ENCODE results near the gene ACSF2. TPM values are rescaled to one million over a fixed set of nuclear protein-coding genes. Genes with fewer than 3 reads are reported as not detected.

The ACSF2 gene
- total and polyA plus RNA-seq, 2 of the 13 experiments (the other 11 are each of a cell fraction or from before 2014, with no cell fraction given) = 87.3 to 109 TPM

DNA sequence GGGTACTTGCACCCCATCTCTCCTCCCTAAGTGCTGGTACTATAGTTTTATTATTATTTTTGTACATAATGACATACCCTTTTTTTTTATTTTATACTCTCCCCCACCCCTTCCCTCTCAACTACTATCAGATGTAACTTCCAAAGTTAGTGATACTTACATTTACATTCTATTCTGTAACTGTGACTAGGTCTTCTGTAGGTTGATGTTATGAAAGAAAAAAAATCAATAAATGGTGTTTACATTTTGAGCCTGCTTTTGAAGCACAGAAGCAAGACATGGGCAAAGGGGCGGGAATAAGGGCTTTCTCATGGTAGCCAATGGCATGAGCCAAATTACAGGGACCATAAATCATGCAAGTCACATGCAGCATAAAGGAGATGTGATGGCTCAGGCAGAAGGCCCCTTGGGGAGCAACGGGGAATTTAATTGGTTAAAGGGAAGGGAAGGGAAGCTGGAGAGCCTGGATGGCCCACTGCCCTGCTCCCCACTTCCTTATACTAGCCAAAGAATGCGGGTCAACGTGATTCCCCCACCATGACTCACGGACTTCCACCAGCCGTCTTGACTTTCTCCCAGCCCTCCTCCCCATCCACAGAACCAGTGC lies 2.4 kb upstream of the ACSF2 start (continued):
- TF ChIP-seq, protein P1, sequence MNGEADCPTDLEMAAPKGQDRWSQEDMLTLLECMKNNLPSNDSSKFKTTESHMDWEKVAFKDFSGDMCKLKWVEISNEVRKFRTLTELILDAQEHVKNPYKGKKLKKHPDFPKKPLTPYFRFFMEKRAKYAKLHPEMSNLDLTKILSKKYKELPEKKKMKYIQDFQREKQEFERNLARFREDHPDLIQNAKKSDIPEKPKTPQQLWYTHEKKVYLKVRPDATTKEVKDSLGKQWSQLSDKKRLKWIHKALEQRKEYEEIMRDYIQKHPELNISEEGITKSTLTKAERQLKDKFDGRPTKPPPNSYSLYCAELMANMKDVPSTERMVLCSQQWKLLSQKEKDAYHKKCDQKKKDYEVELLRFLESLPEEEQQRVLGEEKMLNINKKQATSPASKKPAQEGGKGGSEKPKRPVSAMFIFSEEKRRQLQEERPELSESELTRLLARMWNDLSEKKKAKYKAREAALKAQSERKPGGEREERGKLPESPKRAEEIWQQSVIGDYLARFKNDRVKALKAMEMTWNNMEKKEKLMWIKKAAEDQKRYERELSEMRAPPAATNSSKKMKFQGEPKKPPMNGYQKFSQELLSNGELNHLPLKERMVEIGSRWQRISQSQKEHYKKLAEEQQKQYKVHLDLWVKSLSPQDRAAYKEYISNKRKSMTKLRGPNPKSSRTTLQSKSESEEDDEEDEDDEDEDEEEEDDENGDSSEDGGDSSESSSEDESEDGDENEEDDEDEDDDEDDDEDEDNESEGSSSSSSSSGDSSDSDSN (CRISPR knock-in tag; IDR thresholded peaks at IDR 0.05) = no peak
- TF ChIP-seq, protein P2, sequence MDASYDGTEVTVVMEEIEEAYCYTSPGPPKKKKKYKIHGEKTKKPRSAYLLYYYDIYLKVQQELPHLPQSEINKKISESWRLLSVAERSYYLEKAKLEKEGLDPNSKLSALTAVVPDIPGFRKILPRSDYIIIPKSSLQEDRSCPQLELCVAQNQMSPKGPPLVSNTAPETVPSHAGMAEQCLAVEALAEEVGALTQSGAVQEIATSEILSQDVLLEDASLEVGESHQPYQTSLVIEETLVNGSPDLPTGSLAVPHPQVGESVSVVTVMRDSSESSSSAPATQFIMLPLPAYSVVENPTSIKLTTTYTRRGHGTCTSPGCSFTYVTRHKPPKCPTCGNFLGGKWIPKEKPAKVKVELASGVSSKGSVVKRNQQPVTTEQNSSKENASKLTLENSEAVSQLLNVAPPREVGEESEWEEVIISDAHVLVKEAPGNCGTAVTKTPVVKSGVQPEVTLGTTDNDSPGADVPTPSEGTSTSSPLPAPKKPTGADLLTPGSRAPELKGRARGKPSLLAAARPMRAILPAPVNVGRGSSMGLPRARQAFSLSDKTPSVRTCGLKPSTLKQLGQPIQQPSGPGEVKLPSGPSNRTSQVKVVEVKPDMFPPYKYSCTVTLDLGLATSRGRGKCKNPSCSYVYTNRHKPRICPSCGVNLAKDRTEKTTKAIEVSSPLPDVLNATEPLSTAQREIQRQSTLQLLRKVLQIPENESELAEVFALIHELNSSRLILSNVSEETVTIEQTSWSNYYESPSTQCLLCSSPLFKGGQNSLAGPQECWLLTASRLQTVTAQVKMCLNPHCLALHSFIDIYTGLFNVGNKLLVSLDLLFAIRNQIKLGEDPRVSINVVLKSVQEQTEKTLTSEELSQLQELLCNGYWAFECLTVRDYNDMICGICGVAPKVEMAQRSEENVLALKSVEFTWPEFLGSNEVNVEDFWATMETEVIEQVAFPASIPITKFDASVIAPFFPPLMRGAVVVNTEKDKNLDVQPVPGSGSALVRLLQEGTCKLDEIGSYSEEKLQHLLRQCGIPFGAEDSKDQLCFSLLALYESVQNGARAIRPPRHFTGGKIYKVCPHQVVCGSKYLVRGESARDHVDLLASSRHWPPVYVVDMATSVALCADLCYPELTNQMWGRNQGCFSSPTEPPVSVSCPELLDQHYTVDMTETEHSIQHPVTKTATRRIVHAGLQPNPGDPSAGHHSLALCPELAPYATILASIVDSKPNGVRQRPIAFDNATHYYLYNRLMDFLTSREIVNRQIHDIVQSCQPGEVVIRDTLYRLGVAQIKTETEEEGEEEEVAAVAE (CRISPR knock-in tag; IDR thresholded peaks at IDR 0.05; ENCODE audit: borderline replicate concordance) = peak; percentile 91
- TF ChIP-seq RAD21 (CRISPR knock-in tag; IDR thresholded peaks at IDR 0.05) (no peak), ZNF777 (CRISPR knock-in tag; IDR thresholded peaks at IDR 0.05) (no peak), SOX13 (IDR thresholded peaks at IDR 0.05) (peak; percentile 60; the same call in 1 of the 2 replicates), SOX13 (CRISPR knock-in tag; conservative IDR thresholded peaks at IDR 0.05 in 1 of 2, IDR thresholded peaks at IDR 0.05 in 1 of 2) (peak; percentile 90; a peak in 2 of 4 replicates), ZNF746 (CRISPR knock-in tag; IDR thresholded peaks at IDR 0.05) (no peak), HNF4A (CRISPR knock-in tag; IDR thresholded peaks at IDR 0.05) (peak; percentile 62), ZNF326 (CRISPR knock-in tag; IDR thresholded peaks at IDR 0.05; ENCODE audit: borderline replicate concordance) (no peak), PRMT3 (CRISPR knock-in tag; IDR thresholded peaks at IDR 0.05; ENCODE audit: borderline replicate concordance, low read depth) (no peak), ZNF556 (CRISPR knock-in tag; IDR thresholded peaks at IDR 0.05; ENCODE audit: borderline replicate concordance) (peak; percentile 71; the same call in 1 of the 2 replicates), ZNF292 (CRISPR knock-in tag; IDR thresholded peaks at IDR 0.05; ENCODE audit: borderline replicate concordance, low read depth) (peak; percentile 67; the same call in 1 of the 2 replicates), ZC3H4 (CRISPR knock-in tag; IDR thresholded peaks at IDR 0.05; ENCODE audit: borderline replicate concordance) (no peak), TBX3 (IDR thresholded peaks at IDR 0.05; ENCODE audit: borderline replicate concordance) (peak; percentile 32; the same call in 1 of the 2 replicates), REL (CRISPR knock-in tag; conservative IDR thresholded peaks at IDR 0.05) (no peak)
- TF ChIP-seq, protein P3, sequence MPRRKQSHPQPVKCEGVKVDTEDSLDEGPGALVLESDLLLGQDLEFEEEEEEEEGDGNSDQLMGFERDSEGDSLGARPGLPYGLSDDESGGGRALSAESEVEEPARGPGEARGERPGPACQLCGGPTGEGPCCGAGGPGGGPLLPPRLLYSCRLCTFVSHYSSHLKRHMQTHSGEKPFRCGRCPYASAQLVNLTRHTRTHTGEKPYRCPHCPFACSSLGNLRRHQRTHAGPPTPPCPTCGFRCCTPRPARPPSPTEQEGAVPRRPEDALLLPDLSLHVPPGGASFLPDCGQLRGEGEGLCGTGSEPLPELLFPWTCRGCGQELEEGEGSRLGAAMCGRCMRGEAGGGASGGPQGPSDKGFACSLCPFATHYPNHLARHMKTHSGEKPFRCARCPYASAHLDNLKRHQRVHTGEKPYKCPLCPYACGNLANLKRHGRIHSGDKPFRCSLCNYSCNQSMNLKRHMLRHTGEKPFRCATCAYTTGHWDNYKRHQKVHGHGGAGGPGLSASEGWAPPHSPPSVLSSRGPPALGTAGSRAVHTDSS (CRISPR knock-in tag; conservative IDR thresholded peaks at IDR 0.05) = no peak
- TF ChIP-seq, protein P4, sequence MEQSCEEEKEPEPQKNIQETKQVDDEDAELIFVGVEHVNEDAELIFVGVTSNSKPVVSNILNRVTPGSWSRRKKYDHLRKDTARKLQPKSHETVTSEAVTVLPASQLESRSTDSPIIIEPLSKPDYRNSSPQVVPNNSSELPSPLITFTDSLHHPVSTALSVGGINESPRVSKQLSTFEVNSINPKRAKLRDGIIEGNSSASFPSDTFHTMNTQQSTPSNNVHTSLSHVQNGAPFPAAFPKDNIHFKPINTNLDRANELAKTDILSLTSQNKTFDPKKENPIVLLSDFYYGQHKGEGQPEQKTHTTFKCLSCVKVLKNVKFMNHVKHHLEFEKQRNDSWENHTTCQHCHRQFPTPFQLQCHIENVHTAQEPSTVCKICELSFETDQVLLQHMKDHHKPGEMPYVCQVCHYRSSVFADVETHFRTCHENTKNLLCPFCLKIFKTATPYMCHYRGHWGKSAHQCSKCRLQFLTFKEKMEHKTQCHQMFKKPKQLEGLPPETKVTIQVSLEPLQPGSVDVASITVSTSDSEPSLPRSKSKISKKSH (CRISPR knock-in tag; IDR thresholded peaks at IDR 0.05; ENCODE audit: borderline replicate concordance) = no peak
- TF ChIP-seq, protein P5, sequence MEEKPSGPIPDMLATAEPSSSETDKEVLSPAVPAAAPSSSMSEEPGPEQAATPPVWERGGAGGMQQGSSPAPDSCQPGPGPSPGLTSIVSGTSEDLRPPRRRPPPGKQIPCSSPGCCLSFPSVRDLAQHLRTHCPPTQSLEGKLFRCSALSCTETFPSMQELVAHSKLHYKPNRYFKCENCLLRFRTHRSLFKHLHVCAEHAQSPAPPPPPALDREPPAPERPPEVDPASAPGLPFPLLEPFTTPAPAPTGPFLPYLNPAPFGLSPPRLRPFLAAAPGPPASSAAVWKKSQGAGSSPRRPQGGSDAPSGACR (CRISPR knock-in tag; IDR thresholded peaks at IDR 0.05) = 0 out of 2 replicates have a peak, but pooled peaks have one; percentile 35

Measured in HepG2 (cell line).